Gastroesophageal sphincter (tissue), 4 donors: Measurements from ENCODE around the gene TFF3. TPM values are rescaled to one million over a fixed set of nuclear protein-coding genes. Genes with fewer than 3 reads are reported as not detected.

ENCODE experiments used
- ATAC-seq: fragments of 150-250 bp; one replicate; pipeline ENCODE4 v1.9.1; 2016; ENCODE audit warnings: mild to moderate bottlenecking, moderate library complexity
- H3K27ac ChIP-seq, 4 donors: fragments of 200-600 bp; sonication (generic) in 3 of 4; 1 replicate in 3 of 4; 2 replicates in 1 of 4; pipeline ENCODE4 v1.5.1; 2016 to 2019
- H3K27me3 ChIP-seq: fragments of 200-600 bp; sonication (generic); one replicate; pipeline ENCODE4 v1.5.1; 2019
- H3K36me3 ChIP-seq, 2 donors: fragments of 200-600 bp; sonication (generic); one replicate each; pipeline ENCODE4 v1.5.1; 2019; ENCODE audit warnings: control low read depth in 1 of 2
- H3K4me1 ChIP-seq, 3 donors: fragments of 200-600 bp; sonication (generic); 1 replicate in 2 of 3; 2 replicates in 1 of 3; pipeline ENCODE4 v1.5.1; 2016 to 2019; ENCODE audit warnings: control low read depth in 2 of 3
- H3K4me3 ChIP-seq, 2 donors: fragments of 200-600 bp; sonication (generic); one replicate each; pipeline ENCODE4 v1.5.1; 2019; ENCODE audit warnings: mild to moderate bottlenecking in 1 of 2, moderate library complexity in 1 of 2
- H3K9me3 ChIP-seq, 3 donors: fragments of 200-600 bp; sonication (generic); one replicate each; pipeline ENCODE4 v1.5.1; 2017 to 2019; ENCODE audit warnings: control low read depth in 2 of 3
- CTCF ChIP-seq, 4 experiments: fragments of 200-600 bp in 2 of 4; fragments of 450-650 bp in 2 of 4; sonication (generic) in 1 of 4; IDR thresholded peaks; one replicate each; pipeline ENCODE4 v1.5.1; 2017 to 2019; ENCODE audit warnings: antibody characterized with exemption in 4 of 4, mild to moderate bottlenecking in 2 of 4, moderate library complexity in 2 of 4
- EP300 ChIP-seq: sonication (generic); formaldehyde crosslinking; IDR thresholded peaks from one replicate; pipeline ENCODE4 v1.6.1; 2017; ENCODE audit warnings: antibody characterized with exemption, mild to moderate bottlenecking
- POLR2A ChIP-seq, 2 donors: fragments of 450-650 bp; IDR thresholded peaks; one replicate each; pipeline ENCODE4 v1.6.1; 2017; ENCODE audit warnings: antibody characterized with exemption in 2 of 2, mild to moderate bottlenecking in 2 of 2, moderate library complexity in 1 of 2
- POLR2AphosphoS5 ChIP-seq: sonication (generic); formaldehyde crosslinking; IDR thresholded peaks from one replicate; pipeline ENCODE4 v1.6.1; 2017; ENCODE audit warnings: antibody characterized with exemption
- WGBS, 2 donors: methylation state at CpG; one replicate each; pipeline ENCODE4 v1.1.5; 2018; ENCODE audit warnings: low coverage in 1 of 2; 5-methylcytosine and 5-hydroxymethylcytosine counted together
- total RNA-seq, 4 donors: library from RNA; depleted of rRNA; stranded (reverse); fragments of >200 nt; gene quantifications; one replicate each; pipeline ENCODE4 v1.1.0, GENCODE V29; 2016

Gene TFF3
- total RNA-seq, 4 donors from 2014 or later: 6.4 to 18.2 (median 10.5) TPM

- Histone ChIP-seq H3K9me3 (no peaks in the 10 kb centered on the region), H3K4me3 (no peak overlapping the region), H3K36me3 (no peaks in the 10 kb centered on the region), H3K4me1 (peaks cover 0 to 10% (median 7%) of the 10 kb centered on the region in 3 donors), H3K27me3 (peaks cover 74% of the 10 kb centered on the region), H3K27ac (no peak overlapping the region)
- TF ChIP-seq EP300 (no peak), POLR2A (IDR thresholded peaks at IDR 0.05) (no peak)
- no peak for ATAC-seq
- WGBS, 2 donors: 50 to 54% methylated on average over 9 to 17 of the region's 23 CpGs
Observed at GRCh38 chr21:42308914-42309752, 6.1 kb downstream of the TFF3 start.

GRCh38 chr21:42308161-42308913 is 6.9 kb downstream of the TFF3 start:
- H3K4me3 ChIP-seq: no peak overlapping the region
- 58 to 72% methylated on average over 9 of the region's 17 CpGs for WGBS, 2 donors
- peaks cover 0 to 10% (median 7%) of the 10 kb centered on the region in 3 donors for H3K4me1 ChIP-seq
- peaks cover 70% of the 10 kb centered on the region for H3K27me3 ChIP-seq
- H3K27ac ChIP-seq: no peak overlapping the region
- no peak for TF ChIP-seq EP300
- no peak for TF ChIP-seq POLR2A (IDR thresholded peaks at IDR 0.05)
- TF ChIP-seq POLR2AphosphoS5: no peak
- TF ChIP-seq CTCF (IDR thresholded peaks at IDR 0.05): no peak
- H3K9me3 ChIP-seq: no peaks in the 10 kb centered on the region
- H3K36me3 ChIP-seq: no peaks in the 10 kb centered on the region
- ATAC-seq: no peak

GRCh38 chr21:42307106-42307505 is 8.1 kb downstream of the TFF3 start:
- WGBS, 2 donors: 75 to 80% methylated on average over 2 of the region's 5 CpGs
- H3K27me3 ChIP-seq: peaks cover 58% of the 10 kb centered on the region
- ATAC-seq: no peak
- no peaks in the 10 kb centered on the region for H3K9me3 ChIP-seq
- TF ChIP-seq CTCF (IDR thresholded peaks at IDR 0.05) (no peak), EP300 (no peak)
- peaks cover 0 to 10% (median 8%) of the 10 kb centered on the region in 3 donors for H3K4me1 ChIP-seq
- no peaks in the 10 kb centered on the region for H3K36me3 ChIP-seq
- no peak overlapping the region for H3K4me3 ChIP-seq
- H3K27ac ChIP-seq: no peak overlapping the region

GRCh38 chr21:42306366-42307035 is 8.7 kb downstream of the TFF3 start:
- no peaks in the 10 kb centered on the region for H3K36me3 ChIP-seq
- TF ChIP-seq POLR2AphosphoS5 (no peak), EP300 (no peak), POLR2A (IDR thresholded peaks at IDR 0.05) (no peak), CTCF (IDR thresholded peaks at IDR 0.05) (no peak)
- H3K4me1 ChIP-seq: peaks cover 0 to 12% (median 10%) of the 10 kb centered on the region in 3 donors
- H3K9me3 ChIP-seq: no peaks in the 10 kb centered on the region
- H3K27ac ChIP-seq: no peak overlapping the region
- peaks cover 53% of the 10 kb centered on the region for H3K27me3 ChIP-seq
- H3K4me3 ChIP-seq: no peak overlapping the region
- no peak for ATAC-seq
- 60 to 75% methylated on average over 3 to 11 of the region's 17 CpGs for WGBS, 2 donors

- Histone ChIP-seq H3K27me3 (peaks cover 53% of the 10 kb centered on the region), H3K4me3 (no peak overlapping the region), H3K9me3 (no peaks in the 10 kb centered on the region), H3K36me3 (no peaks in the 10 kb centered on the region), H3K27ac (no peak overlapping the region), H3K4me1 (peaks cover 0 to 19% (median 10%) of the 10 kb centered on the region in 3 donors)
- TF ChIP-seq EP300 (no peak), CTCF (IDR thresholded peaks at IDR 0.05) (no peak), POLR2AphosphoS5 (no peak), POLR2A (IDR thresholded peaks at IDR 0.05) (no peak)
- ATAC-seq: no peak
- 90% methylated on average over 9 to 16 of the region's 33 CpGs for WGBS, 2 donors
Observed at GRCh38 chr21:42305707-42306147, 9.5 kb downstream of the TFF3 start.
